GM21526 (cell line): ENCODE results near the gene ITGAV.

Experiments
- ATAC-seq: cut with Tn5 transposase; IDR thresholded peaks from one replicate; pipeline ENCODE4 v1.9.1; 2021; ENCODE audit warnings: moderate library complexity; ENCODE audit not compliant: unreplicated experiment, low FRiP score

Gene ITGAV

GRCh38 chr2:186653511-186653910 lies 63.7 kb downstream of the ITGAV start:
- no peak for ATAC-seq

GRCh38 chr2:186659383-186659782 lies 69.5 kb downstream of the ITGAV start:
- ATAC-seq, result no peak

GRCh38 chr2:186664385-186665043 lies 74.7 kb downstream of the ITGAV start:
- ATAC-seq, result no peak

GRCh38 chr2:186669146-186669545 lies 79.3 kb downstream of the ITGAV start:
- ATAC-seq, result no peak

GRCh38 chr2:186670831-186671230 lies 81.0 kb downstream of the ITGAV start:
- no peak for ATAC-seq

- no peak for ATAC-seq
Measured at GRCh38 chr2:186675380-186675779, 85.5 kb downstream of the ITGAV start.

- no peak for ATAC-seq
Measured at GRCh38 chr2:186683341-186683740, 93.5 kb downstream of the ITGAV start.

- no peak for ATAC-seq
Measured at GRCh38 chr2:186687807-186688211, 98.0 kb downstream of the ITGAV start.

GRCh38 chr2:186688813-186689212 lies 99.0 kb downstream of the ITGAV start:
- ATAC-seq, result no peak

- no peak for ATAC-seq
Measured at GRCh38 chr2:186690786-186691185, 100.9 kb downstream of the ITGAV start.

- no peak for ATAC-seq
Measured at GRCh38 chr2:186691231-186691630, 101.4 kb downstream of the ITGAV start.

GRCh38 chr2:186691900-186692299 lies 102.0 kb downstream of the ITGAV start:
- no peak for ATAC-seq

GRCh38 chr2:186693446-186693832 lies 103.6 kb downstream of the ITGAV start:
- ATAC-seq, result no peak

- ATAC-seq, result no peak
Measured at GRCh38 chr2:186695081-186695756, 105.4 kb downstream of the ITGAV start.

- ATAC-seq, result no peak
Measured at GRCh38 chr2:186696290-186696689, 106.4 kb downstream of the ITGAV start.

GRCh38 chr2:186696804-186697203 lies 106.9 kb downstream of the ITGAV start:
- no peak for ATAC-seq

GRCh38 chr2:186697536-186697935 lies 107.7 kb downstream of the ITGAV start:
- ATAC-seq, result no peak

- no peak for ATAC-seq
Measured at GRCh38 chr2:186699742-186700141, 109.9 kb downstream of the ITGAV start.

- no peak for ATAC-seq
Measured at GRCh38 chr2:186702006-186702405, 112.2 kb downstream of the ITGAV start.

- ATAC-seq, result no peak
Measured at GRCh38 chr2:186702501-186702900, 112.6 kb downstream of the ITGAV start.

- no peak for ATAC-seq
Measured at GRCh38 chr2:186704897-186705296, 115.0 kb downstream of the ITGAV start.
